Gastrocnemius medialis (tissue), 4 donors: ENCODE results near the gene CAMTA1. TPM values are rescaled to one million over a fixed set of nuclear protein-coding genes. Genes with fewer than 3 reads are reported as not detected.

ENCODE experiments used
- ATAC-seq, 2 donors: fragments of 150-250 bp; one replicate each; pipeline ENCODE4 v1.9.1; 2016
- DNase-seq, 2 donors: peaks; one replicate each; pipeline ENCODE4 v3.0.0-alpha.2; 2019
- H3K27ac ChIP-seq, 4 donors: fragments of 200-600 bp; sonication (generic); 1 replicate in 1 of 4; 2 replicates in 3 of 4; pipeline ENCODE4 v1.5.1; 2016 to 2018; ENCODE audit warnings: mild to moderate bottlenecking in 2 of 4, moderate library complexity in 1 of 4
- H3K27me3 ChIP-seq, 3 donors: fragments of 200-600 bp; sonication (generic) in 2 of 3; 1 replicate in 1 of 3; 2 replicates in 2 of 3; pipeline versions ENCODE4 v1.5.1 to v1.6.0; 2016 to 2019; ENCODE audit warnings: mild to moderate bottlenecking in 1 of 3, moderate library complexity in 1 of 3
- H3K36me3 ChIP-seq, 2 donors: fragments of 200-600 bp; sonication (generic) in 1 of 2; one replicate each; pipeline ENCODE4 v1.5.1; 2017 to 2018
- H3K4me1 ChIP-seq, 2 donors: fragments of 200-600 bp; sonication (generic) in 1 of 2; one replicate each; pipeline ENCODE4 v1.5.1; 2016 to 2017; ENCODE audit warnings: mild to moderate bottlenecking in 2 of 2
- H3K4me3 ChIP-seq, 4 donors: fragments of 200-600 bp; sonication (generic) in 3 of 4; 1 replicate in 1 of 4; 2 replicates in 3 of 4; pipeline ENCODE4 v1.5.1; 2016 to 2019; ENCODE audit warnings: mild to moderate bottlenecking in 2 of 4
- H3K9me3 ChIP-seq, 3 donors: fragments of 200-600 bp; sonication (generic) in 2 of 3; 1 replicate in 1 of 3; 2 replicates in 2 of 3; pipeline ENCODE4 v1.5.1; 2016 to 2019
- CTCF ChIP-seq, 5 experiments: fragments of 450-650 bp in 3 of 5; fragments of 200-600 bp in 2 of 5; sonication (generic) in 2 of 5; IDR thresholded peaks in 4 of 5; conservative IDR thresholded peaks in 1 of 5; 1 replicate in 4 of 5; 2 replicates in 1 of 5; pipeline ENCODE4 v1.5.1; 2016 to 2019; ENCODE audit warnings: antibody characterized with exemption in 5 of 5, mild to moderate bottlenecking in 3 of 5, moderate library complexity in 3 of 5
- POLR2A ChIP-seq, 2 donors: fragments of 450-650 bp; IDR thresholded peaks; one replicate each; pipeline ENCODE4 v1.6.1; 2017; ENCODE audit warnings: antibody characterized with exemption in 2 of 2, mild to moderate bottlenecking in 2 of 2, moderate library complexity in 2 of 2
- in situ Hi-C, 4 donors: fragments of 200-750 bp; cut with MboI; loops; one replicate each; pipeline versions ENCODE4 v1.15.0 to v1.8.0; 2017; ENCODE audit warnings: low sequenced_read_pairs in 4 of 4
- intact Hi-C: fragments of 100-400 bp; cut with DNase I; formaldehyde crosslinking; loops from one replicate; pipeline ENCODE4 v1.15.1; 2023; ENCODE audit warnings: low total_unique reads
- total RNA-seq, 4 donors: library from RNA; depleted of rRNA; stranded (reverse); fragments of >200 nt; gene quantifications; one replicate each; pipeline versions ENCODE4 v1.1.0 to v1.2.3, GENCODE V29; 2016

Gene CAMTA1
- total RNA-seq, 4 donors from 2014 or later = 60.5 to 113 (median 70.4) TPM

- DNase-seq = no peak
- in situ Hi-C loops = no loop called here
Measured at GRCh38 chr1:7551442-7551841, 766.2 kb downstream of the CAMTA1 start.

GRCh38 chr1:7552402-7552801 is 767.1 kb downstream of the CAMTA1 start:
- in situ Hi-C loops = no loop called here
- no peaks in the 10 kb centered on the region for H3K4me1 ChIP-seq
- TF ChIP-seq CTCF (IDR thresholded peaks at IDR 0.05 in 4 of 5, conservative IDR thresholded peaks at IDR 0.05 in 1 of 5) = no peak
- TF ChIP-seq POLR2A (IDR thresholded peaks at IDR 0.05) = no peak
- H3K4me3 ChIP-seq = no peak overlapping the region
- intact Hi-C loops = no loop called here
- H3K27ac ChIP-seq = no peak overlapping the region
- DNase-seq (no peak), ATAC-seq (no peak)
- no peaks in the 10 kb centered on the region for H3K36me3 ChIP-seq
- no peaks in the 10 kb centered on the region for H3K9me3 ChIP-seq
- peaks cover 0 to 3% (median 0%) of the 10 kb centered on the region in 3 donors for H3K27me3 ChIP-seq

More at GRCh38 chr1:7551442-7551841, 766.2 kb downstream of the CAMTA1 start:
- intact Hi-C loops = no loop called here
- no peaks in the 10 kb centered on the region for H3K36me3 ChIP-seq
- TF ChIP-seq POLR2A (IDR thresholded peaks at IDR 0.05) = no peak
- TF ChIP-seq CTCF (IDR thresholded peaks at IDR 0.05 in 4 of 5, conservative IDR thresholded peaks at IDR 0.05 in 1 of 5) = no peak
- no peaks in the 10 kb centered on the region for H3K4me1 ChIP-seq
- H3K9me3 ChIP-seq = no peaks in the 10 kb centered on the region
- H3K27ac ChIP-seq = no peak overlapping the region
- ATAC-seq = no peak
- peaks cover 0 to 3% (median 0%) of the 10 kb centered on the region in 3 donors for H3K27me3 ChIP-seq
- H3K4me3 ChIP-seq = no peak overlapping the region

GRCh38 chr1:7553042-7553690 is 767.9 kb downstream of the CAMTA1 start:
- DNase-seq = no peak
- in situ Hi-C loops (no loop called here), intact Hi-C loops (no loop called here)
- Histone ChIP-seq H3K27ac (no peak overlapping the region), H3K4me1 (no peaks in the 10 kb centered on the region), H3K9me3 (no peaks in the 10 kb centered on the region), H3K36me3 (no peaks in the 10 kb centered on the region), H3K27me3 (peaks cover 0 to 3% (median 0%) of the 10 kb centered on the region in 3 donors), H3K4me3 (no peak overlapping the region)
- no peak for ATAC-seq
- no peak for TF ChIP-seq CTCF (IDR thresholded peaks at IDR 0.05 in 4 of 5, conservative IDR thresholded peaks at IDR 0.05 in 1 of 5)
- TF ChIP-seq POLR2A (IDR thresholded peaks at IDR 0.05) = no peak

- in situ Hi-C loops = no loop called here
- DNase-seq (no peak), ATAC-seq (no peak)
- no peak overlapping the region for H3K4me3 ChIP-seq
- no peak overlapping the region for H3K27ac ChIP-seq
- H3K36me3 ChIP-seq = no peaks in the 10 kb centered on the region
- no peaks in the 10 kb centered on the region for H3K9me3 ChIP-seq
- H3K27me3 ChIP-seq = peaks cover 0 to 3% (median 0%) of the 10 kb centered on the region in 3 donors
- intact Hi-C loops = no loop called here
- TF ChIP-seq CTCF (IDR thresholded peaks at IDR 0.05 in 4 of 5, conservative IDR thresholded peaks at IDR 0.05 in 1 of 5) (no peak), POLR2A (IDR thresholded peaks at IDR 0.05) (no peak)
- no peaks in the 10 kb centered on the region for H3K4me1 ChIP-seq
Measured at GRCh38 chr1:7554385-7555235, 769.4 kb downstream of the CAMTA1 start.
